WTC11 (cell line): ENCODE results near the gene EGFR. TPM values are rescaled to one million over a fixed set of nuclear protein-coding genes. Genes with fewer than 3 reads are reported as not detected.
A peak's percentile ranks its signal among the peaks of the same experiment; 100 is the strongest.

Experiments used
- ATAC-seq: fragments of 200-7000 bp; cut with Tn5 transposase; 2 replicates; pipeline ENCODE4 v1.10.0; 2021; ENCODE audit warnings: mild to moderate bottlenecking, moderate library complexity
- CTCF ChIA-PET: fragments of 300-600 bp; sonication (Branson Sonifier 250); formaldehyde crosslinking; loops from one replicate; lab custom pipeline; 2021; ENCODE audit warnings: antibody characterized with exemption; lab: Charles Lee
- POLR2A ChIA-PET: fragments of 350-600 bp; sonication (Branson Sonifier 250); formaldehyde crosslinking; loops from one replicate; lab custom pipeline; 2021; ENCODE audit warnings: antibody characterized with exemption; lab: Charles Lee
- DNase-seq: peaks from one replicate; pipeline ENCODE4 v3.0.0; 2021; ENCODE audit warnings: low spot score
- H3K27ac Mint-ChIP-seq: 2 replicates; pipeline ENCODE4 v1.8.0; 2021; ENCODE audit warnings: mixed read lengths
- H3K27me3 Mint-ChIP-seq: 2 replicates; pipeline ENCODE4 v1.8.0; 2021; ENCODE audit warnings: low read depth, mild to moderate bottlenecking, moderate library complexity, mixed read lengths
- H3K36me3 Mint-ChIP-seq: 2 replicates; pipeline ENCODE4 v1.8.0; 2021; ENCODE audit warnings: mixed read lengths
- H3K4me1 Mint-ChIP-seq: 2 replicates; pipeline ENCODE4 v1.8.0; 2022; ENCODE audit warnings: mixed read lengths
- H3K4me3 Mint-ChIP-seq: 2 replicates; pipeline ENCODE4 v1.8.0; 2021; ENCODE audit warnings: mild to moderate bottlenecking, moderate library complexity, mixed read lengths
- H3K9me3 Mint-ChIP-seq: 2 replicates; pipeline ENCODE4 v1.8.0; 2021; ENCODE audit warnings: mixed read lengths
- ATF1 ChIP-seq: sonication (generic); formaldehyde crosslinking; IDR thresholded peaks from 2 replicates; pipeline ENCODE4 v1.8.1; 2023; ENCODE audit warnings: mild to moderate bottlenecking, moderate library complexity, missing genetic modification reagents
- CDX4 ChIP-seq: fragments of 250-450 bp; sonication (Bioruptor Pico); IDR thresholded peaks from 2 replicates; pipeline ENCODE4 v1.9.0; 2021; ENCODE audit warnings: moderate library complexity, mild to moderate bottlenecking, inconsistent platforms, borderline replicate concordance
- CREB1 ChIP-seq: sonication (generic); formaldehyde crosslinking; IDR thresholded peaks from 2 replicates; pipeline ENCODE4 v1.8.0; 2023; ENCODE audit warnings: mild to moderate bottlenecking, missing genetic modification reagents
- CTCF ChIP-seq: fragments of 200-600 bp; IDR thresholded peaks from 2 replicates; pipeline ENCODE4 v1.8.0; 2022; ENCODE audit warnings: antibody characterized with exemption
- E2F1 ChIP-seq: sonication (generic); formaldehyde crosslinking; IDR thresholded peaks from 2 replicates; pipeline ENCODE4 v1.8.0; 2022; ENCODE audit warnings: mild to moderate bottlenecking, missing genetic modification reagents
- E2F4 ChIP-seq: sonication (generic); formaldehyde crosslinking; IDR thresholded peaks from 2 replicates; pipeline ENCODE4 v1.8.1; 2022; ENCODE audit warnings: low read depth, mild to moderate bottlenecking, moderate library complexity, missing genetic modification reagents, borderline replicate concordance
- ETV6 ChIP-seq: sonication (generic); formaldehyde crosslinking; IDR thresholded peaks from 2 replicates; pipeline ENCODE4 v1.8.1; 2022; ENCODE audit warnings: mild to moderate bottlenecking, missing genetic modification reagents
- FOXK1 ChIP-seq: sonication (generic); formaldehyde crosslinking; IDR thresholded peaks from 2 replicates; pipeline ENCODE4 v1.8.0; 2022; ENCODE audit warnings: mild to moderate bottlenecking, moderate library complexity, missing genetic modification reagents
- FOXP4 ChIP-seq: sonication (generic); formaldehyde crosslinking; IDR thresholded peaks from 2 replicates; pipeline ENCODE4 v1.8.0; 2022; ENCODE audit warnings: mild to moderate bottlenecking, missing genetic modification reagents
- KAT7 ChIP-seq: sonication (generic); formaldehyde crosslinking; IDR thresholded peaks from 2 replicates; pipeline ENCODE4 v1.8.1; 2023; ENCODE audit warnings: missing genetic modification reagents, mild to moderate bottlenecking, borderline replicate concordance
- MXD4 ChIP-seq: fragments of 250-450 bp; sonication (Bioruptor Pico); IDR thresholded peaks from 2 replicates; pipeline ENCODE4 v1.8.0; 2021; ENCODE audit warnings: mild to moderate bottlenecking, moderate library complexity, borderline replicate concordance
- NFATC4 ChIP-seq: fragments of 250-450 bp; sonication (Bioruptor Pico); IDR thresholded peaks from 2 replicates; pipeline ENCODE4 v1.9.0; 2021; ENCODE audit warnings: mild to moderate bottlenecking
- NFYB ChIP-seq: sonication (generic); formaldehyde crosslinking; conservative IDR thresholded peaks from 2 replicates; pipeline ENCODE4 v1.8.0; 2022; ENCODE audit warnings: low read depth, missing genetic modification reagents
- NR2C2 ChIP-seq: sonication (generic); formaldehyde crosslinking; IDR thresholded peaks from 2 replicates; pipeline ENCODE4 v1.8.0; 2022; ENCODE audit warnings: mild to moderate bottlenecking, missing genetic modification reagents
- OVOL2 ChIP-seq: fragments of 250-450 bp; sonication (Bioruptor Pico); IDR thresholded peaks from 2 replicates; pipeline ENCODE4 v1.9.0; 2021; ENCODE audit warnings: mild to moderate bottlenecking, borderline replicate concordance
- PREB ChIP-seq: sonication (generic); formaldehyde crosslinking; IDR thresholded peaks from 2 replicates; pipeline ENCODE4 v1.8.1; 2022; ENCODE audit warnings: mild to moderate bottlenecking, missing genetic modification reagents, moderate library complexity, borderline replicate concordance
- RELA ChIP-seq: sonication (generic); formaldehyde crosslinking; IDR thresholded peaks from 2 replicates; pipeline ENCODE4 v1.8.1; 2022; ENCODE audit warnings: missing genetic modification reagents, mild to moderate bottlenecking, borderline replicate concordance
- SMAD4 ChIP-seq: sonication (generic); formaldehyde crosslinking; IDR thresholded peaks from 2 replicates; pipeline ENCODE4 v1.8.0; 2022; ENCODE audit warnings: mild to moderate bottlenecking, missing genetic modification reagents
- TCF7 ChIP-seq: sonication (generic); formaldehyde crosslinking; IDR thresholded peaks from 2 replicates; pipeline ENCODE4 v1.8.0; 2022; ENCODE audit warnings: mild to moderate bottlenecking, low read depth, missing genetic modification reagents, moderate library complexity
- ZNF138 ChIP-seq: sonication (generic); formaldehyde crosslinking; conservative IDR thresholded peaks from 2 replicates; pipeline ENCODE4 v1.8.1; 2022; ENCODE audit warnings: mild to moderate bottlenecking, moderate library complexity, missing genetic modification reagents
- ZNF423 ChIP-seq: fragments of 250-450 bp; sonication (Bioruptor Pico); IDR thresholded peaks from 2 replicates; pipeline ENCODE4 v2.1.2; 2022; ENCODE audit warnings: mild to moderate bottlenecking, moderate library complexity
- ZNF512 ChIP-seq: sonication (generic); formaldehyde crosslinking; IDR thresholded peaks from 2 replicates; pipeline ENCODE4 v1.8.1; 2022; ENCODE audit warnings: missing genetic modification reagents, borderline replicate concordance
- ZNF671 ChIP-seq: fragments of 250-450 bp; sonication (Bioruptor Pico); IDR thresholded peaks from 2 replicates; pipeline ENCODE4 v1.8.0; 2021; ENCODE audit warnings: mild to moderate bottlenecking
- total RNA-seq: library from RNA; stranded (reverse); gene quantifications from 3 replicates; pipeline ENCODE4 v1.2.3, GENCODE V29; 2021

The EGFR gene
- total RNA-seq, 1 experiment from 2014 or later, result 5.9 TPM

- ATAC-seq (peak; percentile 92), DNase-seq (peak; percentile 69)
- H3K9me3 Mint-ChIP-seq, result peaks cover 5% of the 10 kb centered on the region
- no peaks in the 10 kb centered on the region for H3K36me3 Mint-ChIP-seq
- H3K4me3 Mint-ChIP-seq, result no peak overlapping the region
- H3K4me1 Mint-ChIP-seq, result peaks cover 3% of the 10 kb centered on the region; the same call in 1 of the 2 replicates
- no peaks in the 10 kb centered on the region for H3K27me3 Mint-ChIP-seq
- ChIA-PET CTCF (interaction anchor here (0.7 to 6.6 kb wide), 5 partner anchors 14 to 110 kb away, joined by 3 to 67 read pairs (median 7); no protein-coding TSS in a partner anchor), POLR2A (no interaction called here)
- H3K27ac Mint-ChIP-seq, result no peak overlapping the region
- TF ChIP-seq CTCF (peak; percentile 43; the same call in 1 of the 2 replicates), NR2C2 (no peak), NFATC4 (CRISPR knock-in tag) (no peak)
Observed at GRCh38 chr7:55144333-55145317, 125.8 kb downstream of the EGFR start.

- Mint-ChIP-seq H3K36me3 (no peaks in the 10 kb centered on the region), H3K27ac (no peak overlapping the region), H3K4me3 (no peak overlapping the region), H3K4me1 (peaks cover 3% of the 10 kb centered on the region; the same call in 1 of the 2 replicates), H3K9me3 (peaks cover 5% of the 10 kb centered on the region), H3K27me3 (no peaks in the 10 kb centered on the region)
- CTCF ChIA-PET, result interaction anchor here (1.3 to 6.6 kb wide), 4 partner anchors 15 to 109 kb away, joined by 5 to 67 read pairs (median 8); no protein-coding TSS in a partner anchor
- DNase-seq (no peak), ATAC-seq (no peak)
- no peak for TF ChIP-seq ZNF512 (CRISPR knock-in tag)
- no peak for TF ChIP-seq ZNF423 (CRISPR knock-in tag)
- no peak for TF ChIP-seq CREB1 (CRISPR knock-in tag)
- TF ChIP-seq ATF1 (CRISPR knock-in tag), result no peak
- TF ChIP-seq KAT7 (CRISPR knock-in tag), result no peak
- TF ChIP-seq OVOL2 (CRISPR knock-in tag), result no peak
- no peak for TF ChIP-seq MXD4 (CRISPR knock-in tag)
- TF ChIP-seq ZNF671, result no peak
- no peak for TF ChIP-seq RELA (CRISPR knock-in tag)
- TF ChIP-seq NFYB (CRISPR knock-in tag), result no peak
- TF ChIP-seq ZNF138, result no peak
- TF ChIP-seq CDX4 (CRISPR knock-in tag), result no peak
- no peak for TF ChIP-seq E2F4 (CRISPR knock-in tag)
- TF ChIP-seq ETV6 (CRISPR knock-in tag), result no peak
- no peak for TF ChIP-seq E2F1
- TF ChIP-seq SMAD4, result no peak
- TF ChIP-seq PREB (CRISPR knock-in tag), result no peak
- no peak for TF ChIP-seq FOXK1 (CRISPR knock-in tag)
- TF ChIP-seq TCF7 (CRISPR knock-in tag), result no peak
- TF ChIP-seq FOXP4 (CRISPR knock-in tag), result no peak
- POLR2A ChIA-PET, result no interaction called here
Observed at GRCh38 chr7:55145606-55146005, 126.8 kb downstream of the EGFR start.
